IMR-90 (cell line): ENCODE results near the gene PARP3.

Experiments
- POLR2A ChIP-seq: IDR thresholded peaks from 2 replicates; pipeline ENCODE4 v1.6.1; 2012; ENCODE audit warnings: mild to moderate bottlenecking, low read depth, low read length
- RAD21 ChIP-seq: IDR thresholded peaks from 2 replicates; pipeline ENCODE4 v1.6.1; 2012; ENCODE audit warnings: low read length, improper control_type of control experiment
- RCOR1 ChIP-seq: IDR thresholded peaks from 2 replicates; pipeline ENCODE4 v1.6.1; 2012; ENCODE audit warnings: mild to moderate bottlenecking, low read length, improper control_type of control experiment; ENCODE audit not compliant: insufficient replicate concordance
- TF ChIP-seq, protein P1 (sequence below): conservative IDR thresholded peaks from 2 replicates; pipeline ENCODE4 v1.5.1; 2012; ENCODE audit warnings: mild to moderate bottlenecking, low read depth, low read length, improper control_type of control experiment
- TF ChIP-seq, protein P2 (sequence below): fragments of 150-350 bp; IDR thresholded peaks from 2 replicates; pipeline ENCODE4 v1.6.1; 2016; ENCODE audit warnings: low read depth, mild to moderate bottlenecking, low read length, moderate library complexity, borderline replicate concordance

DNA sequence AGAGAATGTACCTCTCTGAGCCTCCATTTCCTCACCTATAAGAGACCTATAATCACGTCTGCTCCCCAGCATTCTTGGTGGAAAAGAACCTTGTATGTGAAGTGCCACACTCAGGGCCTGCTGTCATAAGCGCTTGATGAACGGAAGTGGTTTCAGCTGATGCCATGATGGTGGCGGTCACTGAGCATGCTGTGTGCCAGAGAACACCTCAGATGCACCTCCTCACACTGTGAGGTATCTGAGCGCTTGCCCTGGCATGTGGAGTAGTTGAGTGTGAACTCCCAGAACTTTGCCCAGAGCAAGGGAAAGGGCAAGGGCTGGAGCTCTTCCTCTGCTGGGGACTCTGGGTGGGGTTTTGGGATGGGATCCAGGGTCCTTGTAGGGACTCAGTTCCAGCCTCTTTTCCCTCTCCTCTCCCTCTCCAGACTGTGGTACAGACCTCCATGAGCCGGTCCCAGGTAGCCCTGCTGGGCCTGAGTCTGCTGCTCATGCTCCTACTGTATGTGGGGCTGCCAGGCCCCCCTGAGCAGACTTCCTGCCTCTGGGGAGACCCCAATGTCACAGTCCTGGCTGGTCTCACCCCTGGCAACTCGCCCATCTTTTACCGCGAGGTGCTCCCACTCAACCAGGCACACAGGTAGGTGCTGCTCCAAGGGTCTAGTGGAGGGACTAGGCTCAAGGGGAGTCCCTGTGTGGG is 35.4 kb downstream of the PARP3 start:
- TF ChIP-seq POLR2A = no peak
- TF ChIP-seq RAD21 = no peak
- TF ChIP-seq, protein P1, sequence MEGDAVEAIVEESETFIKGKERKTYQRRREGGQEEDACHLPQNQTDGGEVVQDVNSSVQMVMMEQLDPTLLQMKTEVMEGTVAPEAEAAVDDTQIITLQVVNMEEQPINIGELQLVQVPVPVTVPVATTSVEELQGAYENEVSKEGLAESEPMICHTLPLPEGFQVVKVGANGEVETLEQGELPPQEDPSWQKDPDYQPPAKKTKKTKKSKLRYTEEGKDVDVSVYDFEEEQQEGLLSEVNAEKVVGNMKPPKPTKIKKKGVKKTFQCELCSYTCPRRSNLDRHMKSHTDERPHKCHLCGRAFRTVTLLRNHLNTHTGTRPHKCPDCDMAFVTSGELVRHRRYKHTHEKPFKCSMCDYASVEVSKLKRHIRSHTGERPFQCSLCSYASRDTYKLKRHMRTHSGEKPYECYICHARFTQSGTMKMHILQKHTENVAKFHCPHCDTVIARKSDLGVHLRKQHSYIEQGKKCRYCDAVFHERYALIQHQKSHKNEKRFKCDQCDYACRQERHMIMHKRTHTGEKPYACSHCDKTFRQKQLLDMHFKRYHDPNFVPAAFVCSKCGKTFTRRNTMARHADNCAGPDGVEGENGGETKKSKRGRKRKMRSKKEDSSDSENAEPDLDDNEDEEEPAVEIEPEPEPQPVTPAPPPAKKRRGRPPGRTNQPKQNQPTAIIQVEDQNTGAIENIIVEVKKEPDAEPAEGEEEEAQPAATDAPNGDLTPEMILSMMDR = no peak
- no peak for TF ChIP-seq RCOR1
- TF ChIP-seq, protein P2, sequence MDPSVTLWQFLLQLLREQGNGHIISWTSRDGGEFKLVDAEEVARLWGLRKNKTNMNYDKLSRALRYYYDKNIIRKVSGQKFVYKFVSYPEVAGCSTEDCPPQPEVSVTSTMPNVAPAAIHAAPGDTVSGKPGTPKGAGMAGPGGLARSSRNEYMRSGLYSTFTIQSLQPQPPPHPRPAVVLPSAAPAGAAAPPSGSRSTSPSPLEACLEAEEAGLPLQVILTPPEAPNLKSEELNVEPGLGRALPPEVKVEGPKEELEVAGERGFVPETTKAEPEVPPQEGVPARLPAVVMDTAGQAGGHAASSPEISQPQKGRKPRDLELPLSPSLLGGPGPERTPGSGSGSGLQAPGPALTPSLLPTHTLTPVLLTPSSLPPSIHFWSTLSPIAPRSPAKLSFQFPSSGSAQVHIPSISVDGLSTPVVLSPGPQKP = no peak
